Measurements from ENCODE around the gene EBF4. TPM values are rescaled to one million over a fixed set of nuclear protein-coding genes. Genes with fewer than 3 reads are reported as not detected.

The EBF4 gene
- total RNA-seq, 2 experiments from 2014 or later, result 1.5 to 4.4 TPM

DNA sequence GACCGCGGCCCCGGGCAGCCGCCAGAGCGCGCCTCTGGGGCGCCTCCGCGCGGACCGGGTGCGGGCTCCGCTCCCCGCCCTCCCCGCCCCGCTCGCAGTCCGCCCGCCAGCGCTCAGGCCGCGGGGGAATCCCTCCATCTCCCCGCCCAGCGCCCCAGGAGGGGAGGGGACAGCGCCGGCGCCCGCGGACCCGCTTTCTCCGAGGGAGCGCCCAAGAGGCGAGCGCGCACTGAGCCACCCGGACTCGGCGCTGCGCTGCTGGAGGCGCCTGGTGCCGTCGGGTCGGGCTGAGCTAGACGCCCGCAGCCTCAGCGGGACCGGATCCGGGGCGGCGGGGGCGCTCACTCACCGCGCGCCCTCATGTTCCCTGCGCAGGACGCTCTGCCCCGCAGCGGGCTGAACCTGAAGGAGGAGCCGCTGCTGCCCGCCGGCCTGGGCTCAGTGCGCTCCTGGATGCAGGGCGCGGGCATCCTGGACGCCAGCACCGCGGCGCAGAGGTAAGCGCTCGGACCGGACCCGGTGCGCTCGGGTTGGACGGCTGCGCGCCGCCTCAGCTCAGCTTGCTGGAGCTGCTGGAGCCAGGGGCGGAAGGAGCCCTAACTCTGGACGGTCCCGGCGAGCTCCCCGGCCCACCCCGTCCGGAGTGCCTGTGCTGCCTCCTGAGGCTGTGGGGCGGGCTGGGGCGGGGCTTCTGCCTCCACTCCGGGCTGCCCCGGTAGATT is 867 bp downstream of the EBF4 start:
- H3K36me3 ChIP-seq (ENCODE audit: insufficient read depth, low read length), result no peaks in the 10 kb centered on the region
- intact Hi-C loops (cut with micrococcal nuclease; ENCODE audit: unreplicated experiment), result no loop called here
- H3K27ac ChIP-seq (ENCODE audit: low read depth, low read length, poor library complexity, severe bottlenecking), result no peak overlapping the region
- no TSS peak for BruUV-seq (replicated peaks)
- no peaks in the 10 kb centered on the region for H4K20me1 ChIP-seq (ENCODE audit: insufficient read depth, low read length)
- peak overlapping the region; percentile 26; the same call in 1 of the 2 replicates for H3K4me2 ChIP-seq (ENCODE audit: low read length)
- TF ChIP-seq EZH2phosphoT487 (IDR thresholded peaks at IDR 0.05; ENCODE audit: borderline replicate concordance, low read depth, low read length), result no peak
- TF ChIP-seq, protein P1, sequence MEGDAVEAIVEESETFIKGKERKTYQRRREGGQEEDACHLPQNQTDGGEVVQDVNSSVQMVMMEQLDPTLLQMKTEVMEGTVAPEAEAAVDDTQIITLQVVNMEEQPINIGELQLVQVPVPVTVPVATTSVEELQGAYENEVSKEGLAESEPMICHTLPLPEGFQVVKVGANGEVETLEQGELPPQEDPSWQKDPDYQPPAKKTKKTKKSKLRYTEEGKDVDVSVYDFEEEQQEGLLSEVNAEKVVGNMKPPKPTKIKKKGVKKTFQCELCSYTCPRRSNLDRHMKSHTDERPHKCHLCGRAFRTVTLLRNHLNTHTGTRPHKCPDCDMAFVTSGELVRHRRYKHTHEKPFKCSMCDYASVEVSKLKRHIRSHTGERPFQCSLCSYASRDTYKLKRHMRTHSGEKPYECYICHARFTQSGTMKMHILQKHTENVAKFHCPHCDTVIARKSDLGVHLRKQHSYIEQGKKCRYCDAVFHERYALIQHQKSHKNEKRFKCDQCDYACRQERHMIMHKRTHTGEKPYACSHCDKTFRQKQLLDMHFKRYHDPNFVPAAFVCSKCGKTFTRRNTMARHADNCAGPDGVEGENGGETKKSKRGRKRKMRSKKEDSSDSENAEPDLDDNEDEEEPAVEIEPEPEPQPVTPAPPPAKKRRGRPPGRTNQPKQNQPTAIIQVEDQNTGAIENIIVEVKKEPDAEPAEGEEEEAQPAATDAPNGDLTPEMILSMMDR (conservative IDR thresholded peaks at IDR 0.05; ENCODE audit: low read length), result no peak
- H3K4me3 ChIP-seq (ENCODE audit: low read depth, low read length, poor library complexity, severe bottlenecking), result no peak overlapping the region
- no peaks in the 10 kb centered on the region for H3K9me3 ChIP-seq (ENCODE audit: low read length)
- no peaks in the 10 kb centered on the region for H3K4me1 ChIP-seq (ENCODE audit: insufficient read depth, low read length, poor library complexity, severe bottlenecking)
- POLR2A ChIA-PET, result interaction anchor here (0.6 kb wide), 1 partner anchor 41 kb away, joined by 3 read pairs; no protein-coding TSS in a partner anchor
- no peak for DNase-seq (ENCODE audit: low spot score)
- H3K9me2 ChIP-seq (ENCODE audit: insufficient read depth, low read length), result no peaks in the 10 kb centered on the region
- no peaks in the 10 kb centered on the region for H3K79me2 ChIP-seq (ENCODE audit: insufficient read depth, low read depth, low read length)
- CTCF ChIA-PET (ENCODE audit: unreplicated experiment), result interaction anchor here (0.6 kb wide), 2 partner anchors 36 to 158 kb away, joined by 3 read pairs; no protein-coding TSS in a partner anchor
- H2AFZ ChIP-seq (ENCODE audit: low read length), result no peak overlapping the region

DNA sequence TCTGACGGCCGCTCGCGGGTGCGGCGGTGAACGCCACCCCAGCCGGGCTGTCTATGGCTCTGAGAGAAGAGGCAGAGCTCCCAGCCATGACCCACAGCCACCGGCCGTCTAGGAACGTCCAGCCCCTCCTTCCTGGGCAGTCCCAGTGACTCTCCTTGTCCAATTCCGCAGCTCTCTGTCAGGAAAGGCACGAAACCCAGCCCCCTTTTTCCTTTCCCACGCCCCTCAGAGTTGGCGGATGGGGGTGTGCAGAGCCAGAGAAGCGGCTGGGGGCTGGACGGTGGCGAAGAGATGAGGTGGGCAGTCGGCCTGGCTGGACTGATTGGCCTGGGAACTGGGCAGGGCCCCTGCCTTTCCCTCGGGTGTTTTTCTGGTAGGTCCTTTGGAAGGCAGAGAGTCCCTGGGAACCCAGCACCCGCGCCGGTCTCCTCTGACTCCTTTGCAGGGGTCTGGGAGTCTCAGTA is 1.5 kb downstream of the EBF4 start:
- H3K4me1 ChIP-seq (ENCODE audit: insufficient read depth, low read length, poor library complexity, severe bottlenecking), result no peaks in the 10 kb centered on the region
- H2AFZ ChIP-seq (ENCODE audit: low read length), result no peak overlapping the region
- no peaks in the 10 kb centered on the region for H3K9me2 ChIP-seq (ENCODE audit: insufficient read depth, low read length)
- H3K4me2 ChIP-seq (ENCODE audit: low read length), result no peak overlapping the region
- H3K36me3 ChIP-seq (ENCODE audit: insufficient read depth, low read length), result no peaks in the 10 kb centered on the region
- no peaks in the 10 kb centered on the region for H3K9me3 ChIP-seq (ENCODE audit: low read length)
- H3K79me2 ChIP-seq (ENCODE audit: insufficient read depth, low read depth, low read length), result no peaks in the 10 kb centered on the region
- no peak for DNase-seq (ENCODE audit: low spot score)
- no peak overlapping the region for H3K27ac ChIP-seq (ENCODE audit: low read depth, low read length, poor library complexity, severe bottlenecking)
- POLR2A ChIA-PET, result no interaction called here
- TF ChIP-seq, protein P1 (conservative IDR thresholded peaks at IDR 0.05; ENCODE audit: low read length), result no peak
- TF ChIP-seq EZH2phosphoT487 (IDR thresholded peaks at IDR 0.05; ENCODE audit: borderline replicate concordance, low read depth, low read length), result no peak
- BruUV-seq (replicated peaks), result no TSS peak
- CTCF ChIA-PET (ENCODE audit: unreplicated experiment), result interaction anchor here (0.6 kb wide), 2 partner anchors 36 to 157 kb away, joined by 3 read pairs; no protein-coding TSS in a partner anchor
- intact Hi-C loops (cut with micrococcal nuclease; ENCODE audit: unreplicated experiment), result no loop called here
- H4K20me1 ChIP-seq (ENCODE audit: insufficient read depth, low read length), result no peaks in the 10 kb centered on the region
- H3K4me3 ChIP-seq (ENCODE audit: low read depth, low read length, poor library complexity, severe bottlenecking), result no peak overlapping the region

DNA sequence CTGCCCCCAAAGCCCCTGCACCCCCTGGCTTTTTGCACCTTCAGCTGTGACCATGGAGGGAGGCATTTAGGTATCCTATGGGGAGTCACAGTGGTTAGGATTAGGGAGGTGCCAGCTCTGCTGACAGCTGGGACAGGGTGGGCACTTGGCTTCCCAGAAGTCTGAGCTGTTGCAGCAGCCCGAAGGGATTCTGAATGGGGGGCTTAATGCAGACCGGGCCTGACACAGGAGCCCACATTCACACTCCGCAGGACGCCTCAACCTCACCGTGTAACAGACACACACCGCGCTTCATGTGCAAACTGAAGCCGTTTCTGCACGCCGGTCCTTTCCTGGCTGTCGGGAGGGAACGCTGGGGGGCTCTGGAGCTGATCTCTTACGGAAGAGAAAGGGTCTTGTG is 1.9 kb downstream of the EBF4 start:
- H3K9me2 ChIP-seq (ENCODE audit: insufficient read depth, low read length), result no peaks in the 10 kb centered on the region
- H3K27ac ChIP-seq (ENCODE audit: low read depth, low read length, poor library complexity, severe bottlenecking), result no peak overlapping the region
- BruUV-seq (replicated peaks), result no TSS peak
- ChIA-PET CTCF (ENCODE audit: unreplicated experiment) (no interaction called here), POLR2A (no interaction called here)
- no peaks in the 10 kb centered on the region for H3K79me2 ChIP-seq (ENCODE audit: insufficient read depth, low read depth, low read length)
- intact Hi-C loops (cut with micrococcal nuclease; ENCODE audit: unreplicated experiment), result no loop called here
- TF ChIP-seq, protein P1 (conservative IDR thresholded peaks at IDR 0.05; ENCODE audit: low read length), result no peak
- no peak for TF ChIP-seq EZH2phosphoT487 (IDR thresholded peaks at IDR 0.05; ENCODE audit: borderline replicate concordance, low read depth, low read length)
- H3K4me1 ChIP-seq (ENCODE audit: insufficient read depth, low read length, poor library complexity, severe bottlenecking), result no peaks in the 10 kb centered on the region
- H3K9me3 ChIP-seq (ENCODE audit: low read length), result no peaks in the 10 kb centered on the region
- H3K36me3 ChIP-seq (ENCODE audit: insufficient read depth, low read length), result no peaks in the 10 kb centered on the region
- no peak overlapping the region for H3K4me3 ChIP-seq (ENCODE audit: low read depth, low read length, poor library complexity, severe bottlenecking)
- no peak for DNase-seq (ENCODE audit: low spot score)
- H2AFZ ChIP-seq (ENCODE audit: low read length), result no peak overlapping the region
- no peaks in the 10 kb centered on the region for H4K20me1 ChIP-seq (ENCODE audit: insufficient read depth, low read length)
- H3K4me2 ChIP-seq (ENCODE audit: low read length), result no peak overlapping the region
